HCT116 (cell line): ENCODE measurements around the gene ARHGEF10L. TPM values are rescaled to one million over a fixed set of nuclear protein-coding genes. Genes with fewer than 3 reads are reported as not detected.

Experiments
- ATAC-seq: fragments of 200-7000 bp; cut with Tn5 transposase; 2 replicates; pipeline ENCODE4 v1.9.1; 2020; ENCODE audit warnings: mild to moderate bottlenecking, moderate library complexity
- BruUV-seq: library from RNA; stranded (reverse); fragments of 400-500 nt; replicated peaks from 2 replicates; lab custom pipeline; 2021; lab: Mats Ljungman, UMichigan
- CTCF ChIA-PET: fragments of 300-600 bp; sonication (Branson Sonifier 250); formaldehyde crosslinking; loops from one replicate; lab custom pipeline; 2021; ENCODE audit warnings: antibody characterized with exemption; lab: Charles Lee
- POLR2A ChIA-PET: fragments of 300-600, 350-600 bp; sonication (Branson Sonifier 250); formaldehyde crosslinking; loops from one replicate; lab custom pipeline; 2021; ENCODE audit warnings: antibody characterized with exemption; lab: Charles Lee
- RAD21 ChIA-PET, 2 experiments: fragments of 300-600 bp; sonication (Branson Sonifier 250); formaldehyde crosslinking; loops; one replicate each; lab custom pipeline; 2023; ENCODE audit warnings: low total read pairs in 2 of 2; ENCODE audit not compliant: uncharacterized antibody in 2 of 2, unreplicated experiment in 2 of 2, low non-redundant PET in 1 of 2; lab: Charles Lee
- DNase-seq: peaks from one replicate; pipeline ENCODE4 v3.0.0-alpha.2; 2010; ENCODE audit warnings: low read depth, low spot score
- H2AFZ ChIP-seq: fragments of 200-600 bp; shearing (Covaris generic), sonication (generic); 2 replicates; pipeline ENCODE4 v1.6.1; 2017; ENCODE audit warnings: low read depth, mixed run types, mixed read lengths, antibody characterized with exemption, low read length; ENCODE audit not compliant: poor library complexity, severe bottlenecking
- H3K27ac ChIP-seq: 2 replicates; pipeline ENCODE4 v1.5.1; 2012; ENCODE audit warnings: low read depth, low read length
- H3K27me3 ChIP-seq: fragments of 200-600 bp; sonication (generic); 2 replicates; pipeline ENCODE4 v1.6.1; 2016; ENCODE audit warnings: mixed run types, low read length, mixed read lengths; ENCODE audit not compliant: insufficient read depth
- H3K36me3 ChIP-seq, 2 experiments: fragments of 200-500 bp in 1 of 2; fragments of 200-600 bp in 1 of 2; sonication (Bioruptor generic) in 1 of 2; sonication (generic) in 1 of 2; 2 replicates each; pipeline versions ENCODE4 v1.5.1 to v1.6.1; 2014 to 2016; ENCODE audit warnings: low read length in 2 of 2, inconsistent platforms in 1 of 2, mixed read lengths in 1 of 2, mixed run types in 1 of 2; ENCODE audit not compliant: insufficient read depth in 2 of 2, control insufficient read depth in 1 of 2
- H3K4me1 ChIP-seq, 2 experiments: fragments of 200-600 bp in 1 of 2; sonication (generic) in 1 of 2; 2 replicates each; pipeline versions ENCODE4 v1.5.1 to v1.6.1; 2012 to 2017; ENCODE audit warnings: low read length in 2 of 2, inconsistent platforms in 1 of 2, mild to moderate bottlenecking in 1 of 2, mixed read lengths in 1 of 2, mixed run types in 1 of 2, moderate library complexity in 1 of 2; ENCODE audit not compliant: insufficient read depth in 2 of 2, control insufficient read depth in 1 of 2
- H3K4me2 ChIP-seq: fragments of 200-600 bp; sonication (generic); 2 replicates; pipeline ENCODE4 v1.6.1; 2017; ENCODE audit warnings: mixed run types, low read length, mixed read lengths
- H3K4me3 ChIP-seq, 2 experiments: fragments of 200-600 bp in 1 of 2; sonication (generic) in 1 of 2; replicated peaks in 1 of 2; 2 replicates each; pipeline ENCODE4 v1.5.1; 2011 to 2016; ENCODE audit warnings: low read length in 2 of 2, control low read depth in 1 of 2, low read depth in 1 of 2, mild to moderate bottlenecking in 1 of 2, mixed read lengths in 1 of 2, mixed run types in 1 of 2
- H3K79me2 ChIP-seq: fragments of 200-600 bp; sonication (generic); 2 replicates; pipeline ENCODE4 v1.6.1; 2017; ENCODE audit warnings: mild to moderate bottlenecking, mixed run types, low read length, moderate library complexity, mixed read lengths; ENCODE audit not compliant: insufficient read depth
- H3K9ac ChIP-seq: fragments of 200-600 bp; sonication (generic); 2 replicates; pipeline ENCODE4 v1.6.1; 2016; ENCODE audit warnings: low read length, mixed read lengths
- H3K9me2 ChIP-seq: fragments of 200-600 bp; sonication (generic), shearing (Covaris generic); 2 replicates; pipeline ENCODE4 v1.6.1; 2017; ENCODE audit warnings: mixed run types, mild to moderate bottlenecking, moderate library complexity; ENCODE audit not compliant: insufficient read depth
- H3K9me3 ChIP-seq, 2 experiments: fragments of 200-500 bp in 1 of 2; fragments of 200-600 bp in 1 of 2; sonication (Bioruptor generic) in 1 of 2; sonication (generic) in 1 of 2; 2 replicates each; pipeline ENCODE4 v1.6.1; 2014 to 2017; ENCODE audit warnings: low read length in 2 of 2, mixed read lengths in 2 of 2, inconsistent platforms in 1 of 2, low read depth in 1 of 2, mild to moderate bottlenecking in 1 of 2, mixed run types in 1 of 2, moderate library complexity in 1 of 2; ENCODE audit not compliant: control insufficient read depth in 1 of 2, insufficient read depth in 1 of 2
- H4K20me1 ChIP-seq: fragments of 200-600 bp; sonication (generic), shearing (Covaris generic); 2 replicates; pipeline ENCODE4 v1.6.1; 2017; ENCODE audit warnings: mixed run types, mild to moderate bottlenecking, moderate library complexity; ENCODE audit not compliant: insufficient read depth
- CBX3 ChIP-seq: IDR thresholded peaks from 2 replicates; pipeline ENCODE4 v1.6.1; 2012; ENCODE audit warnings: low read depth
- FOSL1 ChIP-seq: IDR thresholded peaks from 2 replicates; pipeline ENCODE4 v1.6.1; 2012; ENCODE audit warnings: low read depth
- JUND ChIP-seq: IDR thresholded peaks from 2 replicates; pipeline ENCODE4 v1.6.1; 2012
- MAX ChIP-seq: IDR thresholded peaks from 2 replicates; pipeline ENCODE4 v1.6.1; 2012
- POLR2A ChIP-seq: IDR thresholded peaks from 2 replicates; pipeline ENCODE4 v1.7.0; 2011; ENCODE audit warnings: borderline replicate concordance; ENCODE audit not compliant: insufficient read depth, insufficient read length; ENCODE audit errors: extremely low read depth
- POLR2AphosphoS5 ChIP-seq: IDR thresholded peaks from 2 replicates; pipeline ENCODE4 v1.6.1; 2011; ENCODE audit warnings: mild to moderate bottlenecking, low read depth, low read length, moderate library complexity
- RAD21 ChIP-seq: IDR thresholded peaks from 2 replicates; pipeline ENCODE4 v1.6.1; 2012; ENCODE audit warnings: low read depth, mild to moderate bottlenecking
- REST ChIP-seq: IDR thresholded peaks from 2 replicates; pipeline ENCODE4 v1.6.1; 2012; ENCODE audit warnings: low read depth
- SP1 ChIP-seq: IDR thresholded peaks from 2 replicates; pipeline ENCODE4 v1.6.1; 2012; ENCODE audit warnings: low read depth
- SRF ChIP-seq: IDR thresholded peaks from 2 replicates; pipeline ENCODE4 v1.6.1; 2012; ENCODE audit warnings: low read depth
- TCF7L2 ChIP-seq: IDR thresholded peaks from 2 replicates; pipeline ENCODE4 v1.7.0; 2011; ENCODE audit warnings: borderline replicate concordance, inconsistent platforms; ENCODE audit not compliant: insufficient read depth, insufficient read length; ENCODE audit errors: extremely low read depth
- YY1 ChIP-seq: IDR thresholded peaks from 2 replicates; pipeline ENCODE4 v1.6.1; 2011; ENCODE audit warnings: low read length, low read depth, moderate library complexity, mild to moderate bottlenecking; ENCODE audit not compliant: insufficient replicate concordance; ENCODE audit errors: extremely low read depth
- ZBTB33 ChIP-seq: IDR thresholded peaks from 2 replicates; pipeline ENCODE4 v1.6.1; 2011; ENCODE audit warnings: mild to moderate bottlenecking, low read length, moderate library complexity; ENCODE audit not compliant: insufficient replicate concordance; ENCODE audit errors: extremely low read depth
- ZNF274 ChIP-seq: fragments of 200-500 bp; sonication (Bioruptor generic); IDR thresholded peaks from 2 replicates; pipeline ENCODE4 v1.6.1; 2014; ENCODE audit warnings: mild to moderate bottlenecking, low read depth, low read length, inconsistent platforms
- intact Hi-C: fragments of 100-400 bp; cut with micrococcal nuclease; formaldehyde crosslinking; loops from 2 replicates; pipeline ENCODE4 v1.10.0; 2022
- total RNA-seq: library from RNA; stranded (reverse); gene quantifications from one replicate; pipeline ENCODE4 v1.2.1, GENCODE V29; 2021; ENCODE audit not compliant: unreplicated experiment

The ARHGEF10L gene
- total RNA-seq, 1 experiment from 2014 or later, result 14.7 TPM

DNA sequence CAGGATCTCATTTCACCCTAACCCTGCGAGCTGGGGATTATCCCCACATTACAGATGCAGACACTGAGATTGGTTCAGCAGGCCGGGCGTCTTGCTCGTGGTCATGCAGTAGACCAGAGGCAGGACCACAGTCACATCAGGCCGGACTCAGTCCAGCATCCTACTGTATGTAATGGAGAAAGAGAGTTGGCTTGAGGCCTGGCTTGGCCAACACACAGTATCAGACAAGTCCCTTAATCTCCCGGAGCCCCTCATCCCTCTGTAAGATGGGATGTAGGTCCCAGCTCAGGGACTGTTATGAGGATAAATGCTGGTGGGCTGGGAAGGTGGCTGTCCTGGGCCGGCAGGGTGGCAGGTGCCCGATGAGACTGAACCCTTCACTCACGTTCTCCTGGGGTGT lies 149.5 kb downstream of the ARHGEF10L start:
- no peak overlapping the region for H3K9ac ChIP-seq
- no peaks in the 10 kb centered on the region for H3K27me3 ChIP-seq
- H3K4me2 ChIP-seq, result no peak overlapping the region
- no peaks in the 10 kb centered on the region for H3K36me3 ChIP-seq
- POLR2A ChIA-PET, result no interaction called here
- TF ChIP-seq MAX (no peak), YY1 (no peak), RAD21 (no peak), SRF (no peak), CBX3 (no peak)
- BruUV-seq, result no TSS peak
- H3K79me2 ChIP-seq, result no peaks in the 10 kb centered on the region
- intact Hi-C loops, result no loop called here
- H3K9me2 ChIP-seq, result no peaks in the 10 kb centered on the region
- H4K20me1 ChIP-seq, result no peaks in the 10 kb centered on the region
- no peak overlapping the region for H2AFZ ChIP-seq
- ATAC-seq (no peak), DNase-seq (no peak)
- RAD21 ChIA-PET, result no interaction called here
- CTCF ChIA-PET, result no interaction called here
- no peaks in the 10 kb centered on the region for H3K4me1 ChIP-seq
- no peaks in the 10 kb centered on the region for H3K9me3 ChIP-seq
- H3K4me3 ChIP-seq, result no peak overlapping the region
- no peak overlapping the region for H3K27ac ChIP-seq

- BruUV-seq, result no TSS peak
- Histone ChIP-seq H3K9ac (no peak overlapping the region), H3K9me2 (no peaks in the 10 kb centered on the region), H3K79me2 (no peaks in the 10 kb centered on the region), H2AFZ (no peak overlapping the region), H3K27me3 (no peaks in the 10 kb centered on the region), H3K4me1 (peaks cover under 1% of the 10 kb centered on the region in 2 experiments), H3K9me3 (no peaks in the 10 kb centered on the region), H3K27ac (no peak overlapping the region), H3K4me2 (no peak overlapping the region), H4K20me1 (no peaks in the 10 kb centered on the region), H3K4me3 (no peak overlapping the region), H3K36me3 (no peaks in the 10 kb centered on the region)
- intact Hi-C loops, result no loop called here
- ChIA-PET CTCF (no interaction called here), RAD21 (no interaction called here), POLR2A (no interaction called here)
- ATAC-seq (no peak), DNase-seq (no peak)
- no peak for TF ChIP-seq FOSL1
- TF ChIP-seq JUND, result no peak
- TF ChIP-seq SRF, result no peak
- TF ChIP-seq ZBTB33, result no peak
- no peak for TF ChIP-seq CBX3
- no peak for TF ChIP-seq ZNF274
- TF ChIP-seq REST, result no peak
- TF ChIP-seq POLR2AphosphoS5, result no peak
- no peak for TF ChIP-seq TCF7L2
- no peak for TF ChIP-seq RAD21
- no peak for TF ChIP-seq SP1
- no peak for TF ChIP-seq POLR2A
- no peak for TF ChIP-seq YY1
These were observed 151.6 kb downstream of the ARHGEF10L start for GRCh38 chr1:17690906-17691634.
